ENCODE results near the gene ZDHHC5. TPM values are rescaled to one million over a fixed set of nuclear protein-coding genes. Genes with fewer than 3 reads are reported as not detected.

ZDHHC5 gene
- 37.3 and 39.7 TPM in 2 replicates for total RNA-seq

GRCh38 chr11:57667736-57668433 lies at the start of gene ZDHHC5:
Gene ZDHHC5, plus strand, starts transcription at chr11:57668114. Its CDS starts 4,977 bp downstream, at chr11:57673091.

GRCh38 chr11:57649826-57650738 lies 17.8 kb upstream of the ZDHHC5 start, which contains the start of gene YPEL4:
Gene YPEL4, minus strand, starts transcription at chr11:57649912. Its CDS starts 2,805 bp downstream, at chr11:57647107.

GRCh38 chr11:57657194-57658022 lies 10.5 kb upstream of the ZDHHC5 start, which contains the start of gene CLP1:
Gene CLP1, plus strand, starts transcription at chr11:57657762. Its CDS starts 1,715 bp downstream, at chr11:57659477.

GRCh38 chr11:57711414-57712255 lies 43.7 kb downstream of the ZDHHC5 start, which contains the start of gene MED19:
Gene MED19, minus strand, starts transcription at chr11:57712215. Its CDS starts 36 bp downstream, at chr11:57712179.

GRCh38 chr11:57712256-57713150 lies 44.6 kb downstream of the ZDHHC5 start, which contains the start of gene TMX2:
Gene TMX2, plus strand, starts transcription at chr11:57712593. Its CDS starts 26 bp downstream, at chr11:57712619.

GRCh38 chr11:57741132-57742086 lies 73.5 kb downstream of the ZDHHC5 start, which contains the start of gene SELENOH:
Gene SELENOH, plus strand, starts transcription at chr11:57741491. Its CDS starts 105 bp downstream, at chr11:57741596.

Other genes starting within 250 kb of the ZDHHC5 start
- 64.2 and 82.5 TPM in 2 replicates for gene SLC43A3, start 241.0 kb upstream of the ZDHHC5 start, total RNA-seq
- gene RTN4RL2, start 207.6 kb upstream of the ZDHHC5 start, total RNA-seq: 1.3 TPM in 2 replicates
- 17.1 and 18.8 TPM in 2 replicates for gene SLC43A1, start 152.4 kb upstream of the ZDHHC5 start, total RNA-seq
- 53.1 and 56.5 TPM in 2 replicates for gene TIMM10, start 137.4 kb upstream of the ZDHHC5 start, total RNA-seq
- gene SMTNL1, start 130.5 kb upstream of the ZDHHC5 start, total RNA-seq: not detected in 2 replicates
- gene UBE2L6, start 100.4 kb upstream of the ZDHHC5 start, total RNA-seq: 35.1 and 41.9 TPM in 2 replicates
- gene SERPING1, start 70.4 kb upstream of the ZDHHC5 start, total RNA-seq: 56.3 and 67.6 TPM in 2 replicates
- 0.17 and 0.45 TPM in 2 replicates for gene YPEL4, start 18.2 kb upstream of the ZDHHC5 start, total RNA-seq
- gene CLP1, start 10.4 kb upstream of the ZDHHC5 start, total RNA-seq: 15.0 and 15.8 TPM in 2 replicates
- 25.4 and 36.4 TPM in 2 replicates for gene MED19, start 44.1 kb downstream of the ZDHHC5 start, total RNA-seq
- gene TMX2, start 44.5 kb downstream of the ZDHHC5 start, total RNA-seq: 59.6 and 60.0 TPM in 2 replicates
- gene SELENOH, start 73.4 kb downstream of the ZDHHC5 start, total RNA-seq: 220 and 229 TPM in 2 replicates
- gene BTBD18, start 83.7 kb downstream of the ZDHHC5 start, total RNA-seq: not detected in 2 replicates
- 61.7 and 64.1 TPM in 2 replicates for gene CTNND1, start 93.7 kb downstream of the ZDHHC5 start, total RNA-seq